NCI-H2107 treated with DMSO at 0.1 percent for 48 hours (cell line): ENCODE results near the gene TAGLN.

ENCODE experiments used
- DNase-seq: peaks from one replicate; lab custom pipeline; 2025; ENCODE audit not compliant: unreplicated experiment; lab: John Stamatoyannopoulos, UW

Gene TAGLN

DNA sequence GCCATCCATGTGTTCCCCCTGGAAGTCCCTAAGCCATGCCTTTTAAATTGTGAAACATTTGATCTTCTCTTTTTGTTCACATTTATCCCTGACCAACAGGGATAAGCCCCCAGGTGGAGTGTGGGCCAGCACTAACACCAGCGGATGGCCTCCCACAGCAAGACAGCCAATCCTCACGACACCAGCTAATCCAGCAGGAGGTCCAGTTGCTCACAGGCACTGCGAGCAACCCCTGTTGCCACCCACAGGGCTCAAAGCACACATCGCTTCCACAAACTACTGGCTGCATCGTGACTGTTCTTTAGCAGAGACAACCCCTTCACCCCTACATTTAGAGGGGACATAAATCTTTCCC is 30.7 kb downstream of the TAGLN start:
- no peak for DNase-seq

DNA sequence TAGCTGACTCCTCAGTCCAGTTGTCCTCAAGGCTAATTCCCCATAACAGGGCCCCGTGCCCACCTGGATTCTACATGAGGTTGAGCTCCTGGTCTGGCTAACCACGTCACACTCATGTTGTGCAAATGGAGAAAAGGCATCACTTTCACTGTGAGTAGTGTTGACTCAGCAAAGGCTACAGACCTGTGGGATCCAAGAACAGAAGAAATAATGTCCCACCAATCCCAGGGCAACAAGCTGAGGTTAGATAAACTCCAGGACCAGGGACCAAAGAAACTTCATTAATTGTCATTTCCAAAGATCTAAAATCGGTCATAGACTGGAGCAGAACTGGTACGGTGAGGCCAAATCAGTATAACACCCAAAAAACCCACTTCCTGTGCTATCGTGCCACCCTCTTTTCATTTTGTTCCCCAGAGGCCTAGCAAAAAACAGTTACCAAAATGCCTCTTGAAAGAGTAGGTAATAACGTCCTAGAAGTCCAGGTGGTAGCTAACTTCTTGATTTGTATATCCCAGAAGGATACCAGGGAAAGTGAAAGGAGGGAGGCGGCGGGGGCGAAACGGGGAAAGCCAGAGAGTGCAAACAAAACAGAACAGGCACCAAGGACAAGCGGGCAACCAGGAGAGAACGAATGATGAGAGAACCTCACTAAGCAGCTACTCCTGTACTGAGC is 31.3 kb downstream of the TAGLN start:
- no peak for DNase-seq

DNA sequence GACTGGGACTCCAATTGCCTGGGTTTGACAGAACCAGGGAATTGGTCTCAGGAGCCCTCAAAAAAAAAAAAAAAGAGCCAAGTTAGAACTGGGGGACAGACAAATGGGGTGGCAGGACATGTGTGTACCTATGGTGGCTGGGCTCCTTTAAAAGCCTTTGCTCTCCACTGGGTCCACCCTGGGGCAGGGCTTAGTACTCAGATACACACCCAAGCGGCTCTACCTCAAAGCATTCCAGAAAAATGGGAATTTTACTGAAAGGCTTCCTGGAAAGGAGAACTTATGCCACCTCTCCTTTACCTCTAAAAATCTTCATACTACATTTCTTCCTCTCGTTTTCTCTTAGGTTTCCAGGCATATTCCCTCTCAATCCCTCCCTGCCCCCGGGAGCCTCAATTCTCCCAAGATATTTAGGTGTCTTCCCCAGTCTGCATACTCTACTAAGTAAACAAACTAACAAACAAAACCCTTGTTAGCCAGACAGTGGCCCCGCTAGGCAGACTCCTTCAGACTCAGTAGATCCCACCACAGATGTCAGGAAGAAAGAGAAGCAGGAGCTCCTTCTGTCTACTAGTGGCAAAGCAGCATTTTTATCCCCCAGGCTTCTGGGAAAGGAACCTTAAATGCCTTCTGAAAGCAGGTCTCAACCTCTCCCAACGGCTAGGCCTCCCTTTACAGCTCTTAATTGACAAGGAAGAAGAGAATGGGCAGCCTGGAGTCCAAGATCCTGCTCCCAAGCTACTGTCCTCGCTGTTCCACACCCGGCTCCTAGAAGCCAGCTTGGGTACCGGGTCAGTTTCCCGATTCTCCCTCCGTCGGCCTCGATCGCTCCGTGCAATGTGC is 32.0 kb downstream of the TAGLN start:
- DNase-seq, result no peak

DNA sequence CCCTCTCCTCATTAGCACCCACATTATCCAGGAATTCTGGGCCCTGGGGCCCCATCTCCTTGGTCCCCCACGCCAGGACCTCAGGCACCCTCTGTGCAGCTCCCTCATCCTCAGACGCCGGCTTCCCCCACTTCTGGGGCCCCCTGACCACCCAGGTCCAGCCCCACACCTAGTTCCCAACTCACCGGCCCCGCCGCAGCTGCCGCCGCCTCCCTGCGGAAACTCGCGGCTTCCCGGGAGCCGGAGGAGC is 32.6 kb downstream of the TAGLN start, which contains the start of gene PCSK7:
PCSK7 (minus strand) TSS at position 232 of the 250 bp plus-strand sequence. CDS start 2,229 bp downstream, outside the sequence.
- no peak for DNase-seq

DNA sequence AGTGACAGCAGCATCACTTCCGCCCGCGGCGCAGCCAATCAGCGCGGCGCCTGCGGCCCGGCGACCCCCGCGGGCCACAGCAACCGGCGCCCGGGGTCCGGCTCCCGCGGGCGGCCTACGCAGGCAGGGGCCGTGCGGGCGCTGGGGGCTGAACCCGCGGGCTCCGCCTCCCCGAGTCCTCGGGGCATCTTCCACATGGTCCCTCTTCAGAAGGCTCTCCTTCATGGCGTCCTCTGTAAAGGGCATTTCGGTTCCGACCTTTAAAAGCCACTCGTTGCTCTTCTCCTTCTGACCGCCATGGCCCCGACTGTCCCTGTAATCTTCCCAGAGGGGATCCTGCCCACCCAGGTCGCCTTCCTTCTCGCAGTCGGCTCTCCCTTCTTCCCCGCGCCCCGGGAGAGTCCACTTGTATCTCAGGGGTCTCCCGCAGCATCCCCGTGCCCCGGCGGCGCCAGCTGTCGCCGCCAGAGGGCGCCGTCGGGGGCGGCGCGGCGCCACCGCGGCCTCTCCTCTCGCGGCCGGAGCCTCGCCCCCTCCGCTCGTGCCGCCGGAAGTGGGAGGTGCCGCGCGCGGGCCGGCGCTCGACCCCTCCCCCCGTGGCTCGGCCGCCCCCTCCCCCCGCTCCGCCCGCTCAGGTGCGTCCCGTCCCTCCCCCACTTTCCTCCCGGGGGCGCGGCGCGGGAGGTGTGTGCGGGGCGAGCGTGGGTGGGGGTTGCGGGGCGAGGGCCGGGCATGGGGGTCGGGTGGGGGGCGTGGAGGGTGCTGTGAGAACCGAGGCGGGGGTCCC is 33.1 kb downstream of the TAGLN start, which contains the start of gene RNF214:
RNF214 (plus strand) TSS at position 580 of the 787 bp plus-strand sequence. CDS start 1,602 bp downstream, outside the sequence.
- DNase-seq, result peak; percentile 54

DNA sequence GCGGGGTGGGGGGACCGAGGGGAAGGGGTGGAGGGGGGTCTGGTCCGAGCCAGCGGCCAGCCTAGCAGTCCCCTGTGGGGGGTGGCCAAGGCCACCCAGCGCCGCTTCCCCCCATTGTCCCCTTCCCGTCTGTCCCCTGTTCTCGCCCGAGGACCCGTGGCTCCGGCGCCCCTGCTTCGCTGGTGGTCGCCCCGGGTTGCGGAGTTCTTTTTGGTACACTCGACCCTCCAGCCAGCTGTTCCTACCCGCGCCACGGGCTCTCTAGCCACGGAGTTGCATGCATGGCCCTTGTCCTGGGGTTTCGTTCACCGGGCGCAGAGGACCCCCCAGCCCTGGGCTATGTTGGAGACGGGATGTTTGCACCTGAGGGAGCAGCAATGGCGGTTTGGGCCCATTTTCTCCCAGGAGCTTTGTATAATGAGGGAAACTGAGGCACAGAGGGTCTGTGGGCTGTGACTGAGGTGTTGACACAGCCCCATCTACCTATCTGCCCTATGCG is 33.8 kb downstream of the TAGLN start:
- DNase-seq, result peak; percentile 5

DNA sequence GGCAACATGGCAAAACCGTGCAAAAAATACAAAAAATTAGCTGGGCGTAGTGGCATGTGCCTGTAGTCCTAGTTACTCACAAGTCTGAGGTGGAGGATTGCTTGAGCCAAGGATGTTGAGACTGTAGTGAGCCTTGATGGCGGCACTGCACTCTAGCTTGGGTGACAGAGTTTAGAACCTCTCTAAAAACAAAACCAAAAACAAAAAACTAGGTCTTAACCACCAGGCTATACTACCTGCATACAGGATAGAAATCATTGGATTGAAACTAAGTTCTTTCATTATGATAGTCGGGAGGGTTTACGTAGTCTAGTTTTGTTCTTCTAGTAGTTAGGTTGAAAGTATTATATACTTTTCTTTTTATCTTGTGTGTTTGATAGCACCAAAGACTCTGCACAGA is 39.1 kb downstream of the TAGLN start:
- no peak for DNase-seq

DNA sequence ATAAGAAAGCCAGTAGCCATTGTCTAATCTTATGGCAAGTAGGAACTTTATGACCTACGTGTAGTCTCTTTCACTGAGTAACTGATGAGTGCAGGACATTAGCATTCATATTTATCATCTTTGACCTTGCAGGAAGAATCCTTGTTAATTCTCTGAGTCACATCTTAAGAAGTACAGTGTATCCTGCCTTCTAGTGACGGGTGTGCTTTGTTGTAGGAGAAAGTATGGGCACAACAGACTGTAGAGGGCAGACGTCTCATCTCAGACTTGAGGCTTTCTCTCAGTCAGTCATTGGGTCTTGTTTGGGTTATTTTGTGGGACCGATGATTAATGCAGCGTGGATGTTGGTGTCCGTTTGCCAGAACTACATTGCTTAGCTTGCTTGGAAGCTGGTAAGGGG is 40.1 kb downstream of the TAGLN start:
- no peak for DNase-seq

DNA sequence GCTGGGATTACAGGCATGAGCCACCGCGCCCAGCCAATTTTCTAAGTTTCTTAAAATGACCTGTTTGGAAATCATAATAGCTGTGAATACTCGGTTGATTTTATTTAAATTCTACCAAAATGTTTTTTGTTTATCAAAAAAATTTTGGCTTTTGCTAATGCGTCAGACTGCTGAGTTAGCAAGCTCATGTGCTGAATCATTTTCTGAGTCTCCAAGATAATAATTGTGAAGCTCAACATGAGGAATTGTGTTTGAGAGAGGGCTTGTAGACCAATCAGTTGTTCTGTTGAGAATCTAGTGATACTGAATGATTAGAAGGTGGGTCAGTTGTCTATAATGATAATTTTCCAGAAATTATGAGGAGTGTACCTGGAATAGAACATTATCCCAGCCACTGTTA is 49.2 kb downstream of the TAGLN start:
- DNase-seq, result no peak

DNA sequence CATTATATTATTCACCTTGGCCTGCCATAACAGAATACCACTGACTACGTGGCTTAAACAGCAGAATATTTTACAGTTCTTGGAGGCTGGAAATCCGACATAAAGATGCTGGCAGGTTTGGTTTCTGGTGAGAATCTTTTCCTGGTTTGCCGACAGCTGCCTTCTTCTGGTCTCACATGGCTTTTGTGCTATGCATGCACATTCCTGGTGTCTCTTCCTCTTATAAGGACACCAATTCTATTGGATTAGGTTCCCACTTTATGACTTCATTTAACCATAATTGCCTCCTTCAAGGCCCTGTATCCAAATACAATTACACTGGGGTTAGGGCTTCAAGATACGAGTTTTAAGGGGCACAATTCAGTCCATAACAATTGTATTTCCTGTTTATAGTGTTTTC is 50.4 kb downstream of the TAGLN start:
- DNase-seq, result no peak

DNA sequence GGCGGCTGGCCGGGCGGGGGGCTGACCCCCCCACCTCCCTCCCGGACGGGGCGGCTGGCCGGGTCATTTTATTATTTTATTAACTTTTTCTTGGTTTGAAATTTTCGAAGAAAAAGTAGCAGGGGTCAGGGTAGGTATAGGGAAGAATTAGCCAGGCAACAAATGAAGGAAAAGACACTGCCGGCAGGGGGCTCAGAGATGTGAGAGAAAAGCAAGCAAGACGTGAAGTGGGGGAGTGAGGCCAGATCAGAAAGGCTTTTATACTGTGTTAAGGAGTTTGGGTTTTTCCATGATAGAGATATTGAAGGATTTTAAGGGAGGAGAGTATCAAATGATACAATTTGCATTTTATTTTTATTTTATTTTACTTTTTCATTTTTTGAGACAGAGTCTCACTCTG is 52.3 kb downstream of the TAGLN start:
- no peak for DNase-seq

DNA sequence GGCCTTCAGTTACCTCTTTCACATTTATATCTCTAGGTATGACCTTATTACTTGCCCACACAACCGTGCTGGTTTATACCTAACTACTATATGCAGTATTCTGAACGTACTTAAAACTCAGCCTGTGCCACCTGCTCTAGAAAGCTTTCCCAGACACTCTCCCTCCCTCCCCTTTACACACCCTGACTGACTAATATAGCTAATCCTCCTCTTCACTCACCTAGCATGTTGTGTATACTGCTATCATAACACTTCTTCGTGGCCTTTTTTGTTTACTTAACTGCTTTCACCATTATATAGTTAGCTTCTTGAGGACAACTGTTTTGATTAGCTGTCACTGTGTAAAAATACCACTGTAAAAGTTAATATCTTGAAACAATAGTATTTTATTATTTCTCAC is 56.8 kb downstream of the TAGLN start:
- DNase-seq, result no peak

DNA sequence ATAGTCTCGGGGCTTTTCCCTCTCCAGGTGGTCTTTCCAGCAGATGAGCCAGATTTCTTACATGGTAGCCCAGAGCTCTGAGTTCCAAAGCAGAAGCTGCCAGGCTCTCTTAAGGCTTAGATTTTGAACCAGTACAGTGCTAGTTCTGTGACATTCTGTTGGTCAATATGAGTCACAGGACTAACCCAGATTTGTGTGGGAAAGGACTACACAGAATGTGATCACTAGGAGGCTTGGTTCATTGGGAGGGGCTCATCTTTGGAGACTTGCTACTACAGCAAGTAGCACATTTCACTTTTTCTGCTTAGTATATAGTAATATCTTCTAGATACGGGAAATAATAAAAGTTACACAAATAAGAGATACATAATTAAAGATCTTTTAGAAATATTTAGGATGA is 57.4 kb downstream of the TAGLN start:
- DNase-seq, result no peak
